IPS-20b (cell line): Measurements from ENCODE around the gene HOMEZ.
A peak's percentile ranks its signal among the peaks of the same experiment; 100 is the strongest.
"Not testable (repeated sequence)": the region's sequence is repeated elsewhere in the genome, so short reads cannot be mapped to it uniquely, and the experiment has no call there.

Experiments used
- H3K27ac ChIP-seq: one replicate; pipeline ENCODE4 v1.5.1; 2013; ENCODE audit warnings: low read length
- H3K27me3 ChIP-seq: 2 replicates; pipeline ENCODE4 v1.6.1; 2013; ENCODE audit warnings: mild to moderate bottlenecking, low read length, inconsistent platforms; ENCODE audit not compliant: insufficient read depth
- H3K36me3 ChIP-seq: 2 replicates; pipeline ENCODE4 v1.6.1; 2013; ENCODE audit warnings: low read depth, mild to moderate bottlenecking, inconsistent platforms, low read length, moderate library complexity; ENCODE audit not compliant: insufficient read depth
- H3K4me1 ChIP-seq: 2 replicates; pipeline ENCODE4 v1.6.1; 2013; ENCODE audit warnings: mild to moderate bottlenecking, control low read depth, inconsistent platforms, low read length, moderate library complexity; ENCODE audit not compliant: insufficient read depth
- H3K4me3 ChIP-seq: 2 replicates; pipeline ENCODE4 v1.5.1; 2013; ENCODE audit warnings: mild to moderate bottlenecking, low read length, inconsistent platforms
- H3K9ac ChIP-seq: 2 replicates; pipeline ENCODE4 v1.6.1; 2013; ENCODE audit warnings: low read depth, mild to moderate bottlenecking, inconsistent platforms, low read length, moderate library complexity
- H3K9me3 ChIP-seq: 2 replicates; pipeline ENCODE4 v1.6.1; 2013; ENCODE audit warnings: mild to moderate bottlenecking, low read depth, low read length, inconsistent platforms; ENCODE audit not compliant: insufficient read depth

Gene HOMEZ

GRCh38 chr14:23286020-23286901 lies at the start of gene HOMEZ:
HOMEZ (minus strand) TSS chr14:23286132; CDS start chr14:23285952, 180 bp downstream.
- H3K27me3 ChIP-seq, result peaks cover 54% of the 10 kb centered on the region
- peak within 1 kb of the TSS; percentile 95 for H3K4me3 ChIP-seq
- H3K27ac ChIP-seq, result peak within 1 kb of the TSS; percentile 67
- H3K9ac ChIP-seq, result peak within 1 kb of the TSS; percentile 84
- H3K9me3 ChIP-seq, result no peaks in the 10 kb centered on the region
- no peaks in the 10 kb centered on the region for H3K36me3 ChIP-seq
- H3K4me1 ChIP-seq, result peaks cover 3% of the 10 kb centered on the region; the same call in 1 of the 2 replicates

- peaks cover 32% of the 10 kb centered on the region for H3K9me3 ChIP-seq
- no peaks in the 10 kb centered on the region for H3K36me3 ChIP-seq
- H3K27me3 ChIP-seq, result no peaks in the 10 kb centered on the region
- H3K27ac ChIP-seq, result no peak overlapping the region
- no peaks in the 10 kb centered on the region for H3K4me1 ChIP-seq
- H3K9ac ChIP-seq, result no peak overlapping the region
- no peak overlapping the region for H3K4me3 ChIP-seq
These were observed 49.7 kb upstream of the HOMEZ start for GRCh38 chr14:23335623-23336022.

- H3K9ac ChIP-seq, result no peak overlapping the region
- no peaks in the 10 kb centered on the region for H3K27me3 ChIP-seq
- H3K36me3 ChIP-seq, result peaks cover 32% of the 10 kb centered on the region
- no peak overlapping the region for H3K4me3 ChIP-seq
- no peaks in the 10 kb centered on the region for H3K9me3 ChIP-seq
- H3K4me1 ChIP-seq, result peaks cover 1% of the 10 kb centered on the region; the same call in 1 of the 2 replicates
- no peak overlapping the region for H3K27ac ChIP-seq
These were observed 42.2 kb upstream of the HOMEZ start for GRCh38 chr14:23327947-23328744.

GRCh38 chr14:23326491-23327332 lies 40.8 kb upstream of the HOMEZ start:
- H3K36me3 ChIP-seq, result peaks cover 45% of the 10 kb centered on the region
- no peak overlapping the region for H3K4me3 ChIP-seq
- H3K9ac ChIP-seq, result no peak overlapping the region
- no peaks in the 10 kb centered on the region for H3K27me3 ChIP-seq
- H3K4me1 ChIP-seq, result peaks cover 7% of the 10 kb centered on the region; the same call in 1 of the 2 replicates
- H3K9me3 ChIP-seq, result no peaks in the 10 kb centered on the region
- no peak overlapping the region for H3K27ac ChIP-seq

GRCh38 chr14:23325746-23326145 lies 39.8 kb upstream of the HOMEZ start:
- H3K27ac ChIP-seq, H3K27me3 ChIP-seq, H3K9me3 ChIP-seq, H3K4me3 ChIP-seq, H3K9ac ChIP-seq, H3K4me1 ChIP-seq: not testable (repeated sequence)
- peaks cover 45% of the 10 kb centered on the region for H3K36me3 ChIP-seq

GRCh38 chr14:23324993-23325392 lies 39.1 kb upstream of the HOMEZ start:
- Histone ChIP-seq H3K27ac (no peak overlapping the region), H3K4me3 (no peak overlapping the region), H3K27me3 (no peaks in the 10 kb centered on the region), H3K9me3 (no peaks in the 10 kb centered on the region), H3K9ac (no peak overlapping the region), H3K4me1 (peaks cover 9% of the 10 kb centered on the region; the same call in 1 of the 2 replicates), H3K36me3 (peaks cover 45% of the 10 kb centered on the region)

GRCh38 chr14:23324455-23324846 lies 38.5 kb upstream of the HOMEZ start:
- Histone ChIP-seq H3K9me3 (no peaks in the 10 kb centered on the region), H3K9ac (no peak overlapping the region), H3K4me1 (peaks cover 9% of the 10 kb centered on the region; the same call in 1 of the 2 replicates), H3K27me3 (no peaks in the 10 kb centered on the region), H3K27ac (no peak overlapping the region), H3K36me3 (peaks cover 45% of the 10 kb centered on the region), H3K4me3 (no peak overlapping the region)

GRCh38 chr14:23323838-23324454 lies 38.0 kb upstream of the HOMEZ start:
- Histone ChIP-seq H3K9me3 (no peaks in the 10 kb centered on the region), H3K9ac (no peak overlapping the region), H3K27ac (no peak overlapping the region), H3K4me3 (no peak overlapping the region), H3K36me3 (peaks cover 45% of the 10 kb centered on the region), H3K27me3 (no peaks in the 10 kb centered on the region), H3K4me1 (peaks cover 9% of the 10 kb centered on the region; the same call in 1 of the 2 replicates)

GRCh38 chr14:23322568-23323517 lies 36.9 kb upstream of the HOMEZ start:
- Histone ChIP-seq H3K27me3 (no peaks in the 10 kb centered on the region), H3K4me3 (peak overlapping the region; percentile 97), H3K36me3 (peaks cover 45% of the 10 kb centered on the region), H3K9ac (peak overlapping the region; percentile 99), H3K4me1 (peaks cover 9% of the 10 kb centered on the region; the same call in 1 of the 2 replicates), H3K27ac (peak overlapping the region; percentile 96), H3K9me3 (no peaks in the 10 kb centered on the region)
